ENCODE data around the gene RDX. TPM values are rescaled to one million over a fixed set of nuclear protein-coding genes. Genes with fewer than 3 reads are reported as not detected.

RDX gene
- total and polyA plus RNA-seq, 2 of the 4 experiments (the other 2 are of a cell fraction), result 61.1 to 72.4 TPM

- TF ChIP-seq MAFK (IDR thresholded peaks at IDR 0.05; ENCODE audit: low read depth, low read length) (no peak), RFX5 (IDR thresholded peaks at IDR 0.05; ENCODE audit: low read depth, low read length) (no peak), USF2 (IDR thresholded peaks at IDR 0.05; ENCODE audit: low read depth, low read length) (no peak)
- POLR2A ChIA-PET (ENCODE audit: unreplicated experiment), result no interaction called here
These were observed 27.4 kb upstream of the RDX start for GRCh38 chr11:110323786-110324185.

More at GRCh38 chr11:110323786-110324185, 27.4 kb upstream of the RDX start:
- Histone ChIP-seq H3K18ac (ENCODE audit: low read depth, low read length) (no peak overlapping the region), H2AFZ (replicated peaks; ENCODE audit: low read length, poor library complexity) (no peak overlapping the region), H2BK5ac (ENCODE audit: low read depth, low read length, poor library complexity, severe bottlenecking) (no peak overlapping the region), H3K4me3 (ENCODE audit: insufficient read depth, low read depth, low read length) (no peak overlapping the region), H3K27ac (ENCODE audit: insufficient read depth, low read length) (no peak overlapping the region), H4K5ac (ENCODE audit: low read depth, low read length) (no peak overlapping the region), H3K36me3 (ENCODE audit: control insufficient read depth, insufficient read depth, low read length) (no peaks in the 10 kb centered on the region), H3K4me1 (ENCODE audit: control insufficient read depth, insufficient read depth, low read length) (no peaks in the 10 kb centered on the region), H3K79me1 (ENCODE audit: low read depth in 1 of 2, low read length in 2 of 2) (no peaks in the 10 kb centered on the region), H3K14ac (replicated peaks; ENCODE audit: low read depth, low read length) (no peak overlapping the region), H4K8ac (ENCODE audit: low read depth in 2 of 2, low read length in 2 of 2) (no peak overlapping the region), H2AK9ac (replicated peaks; ENCODE audit: low read depth, low read length, poor library complexity) (no peak overlapping the region), H2BK20ac (ENCODE audit: low read depth, low read length) (no peak overlapping the region), H3K9ac (ENCODE audit: low read depth, low read length) (no peak overlapping the region), H3K9me3 (ENCODE audit: control insufficient read depth, insufficient read depth, low read length) (no peaks in the 10 kb centered on the region), H3K23ac (ENCODE audit: low read depth, low read length) (no peak overlapping the region), H3K56ac (ENCODE audit: extremely low read depth, insufficient read depth, low read length) (no peak overlapping the region), H4K20me1 (ENCODE audit: insufficient read depth, low read length) (no peaks in the 10 kb centered on the region), H2BK120ac (ENCODE audit: low read depth, low read length) (no peak overlapping the region), H3K4ac (ENCODE audit: low read depth, low read length) (no peak overlapping the region), H2BK15ac (ENCODE audit: low read depth, low read length) (no peak overlapping the region), H2AK5ac (ENCODE audit: low read depth, low read length) (no peak overlapping the region), H3K9me1 (ENCODE audit: insufficient read depth, low read length) (no peaks in the 10 kb centered on the region), H3K27me3 (ENCODE audit: control insufficient read depth, insufficient read depth, low read length) (peaks cover 3% of the 10 kb centered on the region; the same call in 1 of the 2 replicates), H4K91ac (ENCODE audit: insufficient read depth, low read depth, low read length) (no peak overlapping the region), H3K4me2 (ENCODE audit: low read depth, low read length) (no peak overlapping the region)
- ATAC-seq (ENCODE audit: low read depth) (no peak), DNase-seq (no peak)
- CTCF ChIA-PET, result no interaction called here
- in situ Hi-C loops (cut with MboI; ENCODE audit: low sequenced_read_pairs), result no loop called here
- dilution Hi-C loops (cut with HindIII; ENCODE audit: low sequenced_read_pairs, unreplicated experiment), result no loop called here
- BruUV-seq (replicated peaks), result no TSS peak
- intact Hi-C loops (cut with micrococcal nuclease), result no loop called here
- WGBS, 2 experiments (ENCODE audit: extremely low coverage in 2 of 2, insufficient read length in 1 of 2), result 100% methylated on average over 2 of the region's 4 CpGs; no CpG with 5 or more reads in 1 of the 2 experiments
